GM23338 (cell line): ENCODE measurements around the gene NACA2. TPM values are rescaled to one million over a fixed set of nuclear protein-coding genes. Genes with fewer than 3 reads are reported as not detected.

Experiments
- ATAC-seq: fragments of 200-7000 bp; cut with Tn5 transposase; 3 replicates; pipeline ENCODE4 v1.9.1; 2020
- DNase-seq: peaks from one replicate; pipeline ENCODE4 v3.0.0-alpha.2; 2015; ENCODE audit warnings: low spot score
- H2AFZ ChIP-seq: fragments of 200-600 bp; sonication (generic); 2 replicates; pipeline ENCODE4 v1.8.0; 2016; ENCODE audit warnings: antibody characterized with exemption, mild to moderate bottlenecking, moderate library complexity
- H3F3A ChIP-seq: fragments of 200-600 bp; sonication (generic); replicated peaks from 2 replicates; pipeline ENCODE4 v1.8.0; 2017; ENCODE audit warnings: antibody characterized with exemption, mixed run types, low read depth
- H3K27ac ChIP-seq: fragments of 200-600 bp; sonication (generic); 2 replicates; pipeline ENCODE4 v1.6.1; 2016; ENCODE audit warnings: low read depth
- H3K27me3 ChIP-seq: fragments of 200-600 bp; sonication (generic); 2 replicates; pipeline ENCODE4 v1.8.0; 2016; ENCODE audit warnings: mild to moderate bottlenecking, mixed run types, moderate library complexity; ENCODE audit not compliant: insufficient read depth
- H3K36me3 ChIP-seq: fragments of 200-600 bp; sonication (generic); 2 replicates; pipeline ENCODE4 v1.8.0; 2016; ENCODE audit warnings: mild to moderate bottlenecking; ENCODE audit not compliant: insufficient read depth
- H3K4me1 ChIP-seq: fragments of 200-600 bp; sonication (generic); 2 replicates; pipeline ENCODE4 v1.8.0; 2016; ENCODE audit warnings: mild to moderate bottlenecking, moderate library complexity; ENCODE audit not compliant: insufficient read depth
- H3K4me2 ChIP-seq: fragments of 200-600 bp; sonication (generic); 2 replicates; pipeline ENCODE4 v1.7.1; 2017; ENCODE audit warnings: mixed run types
- H3K4me3 ChIP-seq: fragments of 200-600 bp; sonication (generic); 2 replicates; pipeline ENCODE4 v1.6.1; 2016; ENCODE audit warnings: mixed run types
- H3K79me2 ChIP-seq: fragments of 200-600 bp; sonication (generic); replicated peaks from 2 replicates; pipeline ENCODE4 v1.8.0; 2017; ENCODE audit warnings: mild to moderate bottlenecking; ENCODE audit not compliant: insufficient read depth
- H3K9me2 ChIP-seq: fragments of 200-600 bp; sonication (generic); 2 replicates; pipeline ENCODE4 v1.8.0; 2017; ENCODE audit not compliant: insufficient read depth
- H4K20me1 ChIP-seq: fragments of 200-600 bp; sonication (generic); replicated peaks from 2 replicates; pipeline ENCODE4 v1.8.0; 2017; ENCODE audit warnings: mild to moderate bottlenecking; ENCODE audit not compliant: insufficient read depth
- H3K27ac Mint-ChIP-seq: 2 replicates; pipeline ENCODE4 v1.8.0; 2020; ENCODE audit warnings: inconsistent platforms, mild to moderate bottlenecking, moderate library complexity, mixed read lengths
- H3K27me3 Mint-ChIP-seq: 3 replicates; pipeline ENCODE4 v1.8.0; 2022; ENCODE audit warnings: low read depth, mild to moderate bottlenecking, moderate library complexity, mixed read lengths, inconsistent platforms; ENCODE audit not compliant: insufficient read depth, poor library complexity
- H3K36me3 Mint-ChIP-seq: 3 replicates; pipeline ENCODE4 v1.8.0; 2021; ENCODE audit warnings: low read depth, mild to moderate bottlenecking, inconsistent platforms, moderate library complexity, mixed read lengths
- H3K4me1 Mint-ChIP-seq: 3 replicates; pipeline ENCODE4 v1.8.0; 2020; ENCODE audit warnings: mild to moderate bottlenecking, inconsistent platforms, mixed read lengths
- H3K4me3 Mint-ChIP-seq: 3 replicates; pipeline ENCODE4 v1.8.0; 2021; ENCODE audit warnings: moderate library complexity, mild to moderate bottlenecking, inconsistent platforms, mixed read lengths
- H3K9me3 Mint-ChIP-seq: 3 replicates; pipeline ENCODE4 v1.8.0; 2020; ENCODE audit warnings: moderate library complexity, mild to moderate bottlenecking, inconsistent platforms, mixed read lengths
- CREB1 ChIP-seq: fragments of 250-450 bp; sonication (Bioruptor Pico); IDR thresholded peaks from 2 replicates; pipeline ENCODE4 v1.5.0; 2020; ENCODE audit warnings: low read depth, mild to moderate bottlenecking, moderate library complexity
- CTCF ChIP-seq, 2 experiments: fragments of 200-600 bp in 1 of 2; sonication (generic) in 1 of 2; conservative IDR thresholded peaks; 2 replicates each; pipeline versions ENCODE4 v1.5.1 to v1.6.1; 2016 to 2017; ENCODE audit warnings: antibody characterized with exemption in 2 of 2, low read depth in 2 of 2, mild to moderate bottlenecking in 2 of 2, moderate library complexity in 1 of 2
- ETS1 ChIP-seq: IDR thresholded peaks from 2 replicates; pipeline ENCODE4 v1.6.1; 2016; ENCODE audit warnings: antibody characterized with exemption
- NANOG ChIP-seq: IDR thresholded peaks from 2 replicates; pipeline ENCODE4 v1.6.1; 2016; ENCODE audit warnings: antibody characterized with exemption, borderline replicate concordance
- POLR2AphosphoS5 ChIP-seq: IDR thresholded peaks from 2 replicates; pipeline ENCODE4 v1.6.1; 2016; ENCODE audit warnings: antibody characterized with exemption, low read depth
- REST ChIP-seq: IDR thresholded peaks from one replicate; pipeline ENCODE4 v1.6.1; 2018; ENCODE audit warnings: antibody characterized with exemption; ENCODE audit not compliant: unreplicated experiment
- STAT1 ChIP-seq: IDR thresholded peaks from one replicate; pipeline ENCODE4 v1.6.1; 2016; ENCODE audit warnings: antibody characterized with exemption; ENCODE audit not compliant: unreplicated experiment
- polyA plus RNA-seq: library from polyadenylated mRNA; unstranded; fragments of >200 nt; fragmentation: Nextera tagmentation; extraction: Ambion mirVana; gene quantifications from 2 replicates; pipeline ENCODE4 v1.2.1, GENCODE V29; 2016
- total RNA-seq: library from RNA; depleted of rRNA; stranded (reverse); fragments of >200 nt; shearing (Covaris generic); gene quantifications from 2 replicates; pipeline ENCODE4 v1.2.3, GENCODE V29; 2014

NACA2 gene
- total and polyA plus RNA-seq, 2 experiments from 2014 or later, result 0.65 TPM; not detected in 1

GRCh38 chr17:61584266-61584665 is 6.8 kb downstream of the NACA2 start (continued):
- TF ChIP-seq ETS1 (no peak), REST (no peak), STAT1 (no peak), CTCF (conservative IDR thresholded peaks at IDR 0.05; ENCODE audit: low read depth in 2 of 2) (no peak)

GRCh38 chr17:61583660-61584264 is 7.3 kb downstream of the NACA2 start:
- Mint-ChIP-seq H3K36me3 (no peaks in the 10 kb centered on the region), H3K4me3 (no peak overlapping the region), H3K27me3 (no peaks in the 10 kb centered on the region), H3K4me1 (no peaks in the 10 kb centered on the region), H3K27ac (no peak overlapping the region), H3K9me3 (no peaks in the 10 kb centered on the region)
- Histone ChIP-seq H4K20me1 (no peaks in the 10 kb centered on the region), H3K9me2 (no peaks in the 10 kb centered on the region), H3K79me2 (no peaks in the 10 kb centered on the region), H3K4me3 (no peak overlapping the region), H3K4me2 (no peak overlapping the region), H2AFZ (no peak overlapping the region), H3K4me1 (no peaks in the 10 kb centered on the region), H3K27me3 (no peaks in the 10 kb centered on the region), H3F3A (no peaks in the 10 kb centered on the region), H3K27ac (no peak overlapping the region), H3K36me3 (no peaks in the 10 kb centered on the region)
- ATAC-seq, result no peak
- DNase-seq, result no peak
- TF ChIP-seq POLR2AphosphoS5, result no peak
- TF ChIP-seq CREB1 (CRISPR knock-in tag), result no peak
- no peak for TF ChIP-seq ETS1
- TF ChIP-seq NANOG, result no peak
